NCI-H524 (cell line): Measurements from ENCODE around the gene CIART.
"Not testable (repeated sequence)": the region's sequence is repeated elsewhere in the genome, so short reads cannot be mapped to it uniquely, and the experiment has no call there.

Experiments
- DNase-seq, 2 experiments: peaks; one replicate each; lab custom pipeline; 2025; lab: John Stamatoyannopoulos, UW

CIART gene

DNA sequence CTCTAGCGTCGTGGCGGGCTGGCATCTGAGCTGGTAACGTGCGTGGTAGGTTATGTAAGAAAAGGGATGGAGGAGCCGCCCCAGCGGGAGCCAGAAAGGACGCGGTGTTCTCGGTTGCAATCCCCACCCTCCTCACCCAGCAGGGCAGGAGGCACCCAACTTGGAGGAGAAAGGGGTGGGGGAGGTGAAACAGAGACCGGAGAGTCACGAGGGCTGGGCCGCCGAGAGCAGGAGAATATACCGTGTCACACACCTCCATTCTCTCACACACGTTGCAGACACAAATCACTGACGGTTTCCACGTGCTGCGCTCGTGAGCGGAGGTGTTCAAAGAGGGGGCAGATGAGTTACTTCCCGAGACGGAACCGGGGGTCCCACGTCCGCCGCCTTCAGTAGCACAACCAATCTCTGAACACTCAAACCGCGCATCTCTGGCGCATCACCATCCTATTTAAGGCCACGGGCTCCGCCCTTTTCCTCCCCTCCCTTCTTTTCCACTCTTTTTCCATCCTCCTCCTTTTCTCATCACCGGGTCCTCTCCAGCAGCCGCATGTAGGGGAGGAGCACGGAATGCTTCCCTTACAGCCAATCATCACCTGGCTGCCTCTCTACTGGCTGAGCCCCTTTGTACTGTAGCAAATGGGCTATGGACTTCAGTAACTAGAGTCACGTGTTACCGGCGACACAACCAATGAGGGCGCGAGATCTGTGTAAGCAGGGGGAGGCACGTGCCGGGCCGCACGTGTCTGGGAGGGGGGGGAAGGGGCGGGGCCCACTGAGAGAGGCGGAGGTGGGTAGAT is at the start of gene CIART:
Gene CIART (plus strand): TSS at position 797 of the 800 bp plus-strand sequence. CDS start 714 bp downstream, outside the sequence.
- peak; percentile 55 to 85 for DNase-seq

- DNase-seq = not testable (repeated sequence)
Observed at GRCh38 chr1:150232921-150233320, 49.4 kb upstream of the CIART start.

- no peak for DNase-seq
Observed at GRCh38 chr1:150233359-150234308, 48.7 kb upstream of the CIART start.

- DNase-seq = no peak
Observed at GRCh38 chr1:150234309-150234565, 48.1 kb upstream of the CIART start.

DNA sequence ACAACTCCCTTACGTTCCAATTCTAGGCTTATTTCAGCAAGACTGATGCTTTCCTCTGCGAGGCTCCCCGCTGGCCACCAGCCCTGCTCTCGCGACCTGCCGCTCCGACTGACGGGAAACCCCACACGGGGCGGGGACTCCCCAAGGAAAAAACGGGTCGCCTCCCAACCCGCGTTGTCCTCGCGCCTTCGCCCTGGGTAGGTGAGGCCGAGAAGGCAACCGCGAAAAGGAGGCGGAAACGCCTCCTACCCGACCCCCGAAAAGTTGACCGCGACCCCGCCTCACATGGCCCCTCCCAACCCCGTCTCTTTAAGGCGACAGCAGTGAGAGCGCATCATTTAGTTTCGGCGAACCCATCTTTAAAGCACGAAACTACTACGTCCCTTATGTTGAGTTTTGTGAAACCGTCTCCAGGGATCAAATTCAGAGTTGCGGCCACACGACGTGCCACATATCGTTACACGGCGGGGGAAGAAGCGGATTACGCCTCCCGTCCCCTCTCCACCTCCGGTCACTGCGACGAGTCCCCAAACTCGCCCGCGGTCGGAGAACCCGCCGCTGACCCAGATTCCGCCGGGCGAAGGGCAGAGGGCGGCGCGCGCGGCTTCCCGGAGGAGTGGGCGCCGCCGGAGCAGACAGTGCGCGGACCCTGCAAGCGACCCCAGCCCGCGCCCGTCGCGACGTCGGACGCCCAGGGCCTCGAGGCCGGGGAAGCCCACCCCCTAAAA is 47.6 kb upstream of the CIART start:
- DNase-seq = peak; percentile 10 to 55

DNA sequence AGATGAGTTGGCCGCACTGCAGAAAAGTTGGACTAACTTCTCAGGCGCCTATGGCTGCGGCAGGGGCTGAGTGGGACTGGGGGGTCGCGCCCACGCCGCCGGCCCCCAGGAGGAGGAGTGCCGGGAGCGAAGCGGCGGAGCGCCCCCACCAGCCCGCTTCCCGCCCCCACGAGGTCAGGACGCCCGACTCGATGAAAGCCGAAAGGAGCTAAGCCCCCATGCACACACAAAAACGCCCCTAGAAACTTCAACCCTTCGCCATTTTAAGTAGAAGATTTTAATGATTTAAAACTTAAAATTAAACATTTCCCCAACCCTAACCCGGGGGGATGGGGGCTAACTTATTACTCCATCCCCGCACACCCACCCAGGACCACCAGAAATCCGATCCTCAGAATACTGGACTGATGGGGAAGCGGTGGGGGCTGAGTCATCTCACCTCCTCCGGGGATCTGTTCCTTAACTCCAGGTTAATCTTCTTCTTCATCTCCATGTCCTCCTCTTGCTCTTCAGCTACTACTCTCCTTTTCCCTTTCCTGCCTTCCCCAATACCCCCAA is 47.0 kb upstream of the CIART start:
- DNase-seq = peak in 1 of 2 experiments; percentile 44

DNA sequence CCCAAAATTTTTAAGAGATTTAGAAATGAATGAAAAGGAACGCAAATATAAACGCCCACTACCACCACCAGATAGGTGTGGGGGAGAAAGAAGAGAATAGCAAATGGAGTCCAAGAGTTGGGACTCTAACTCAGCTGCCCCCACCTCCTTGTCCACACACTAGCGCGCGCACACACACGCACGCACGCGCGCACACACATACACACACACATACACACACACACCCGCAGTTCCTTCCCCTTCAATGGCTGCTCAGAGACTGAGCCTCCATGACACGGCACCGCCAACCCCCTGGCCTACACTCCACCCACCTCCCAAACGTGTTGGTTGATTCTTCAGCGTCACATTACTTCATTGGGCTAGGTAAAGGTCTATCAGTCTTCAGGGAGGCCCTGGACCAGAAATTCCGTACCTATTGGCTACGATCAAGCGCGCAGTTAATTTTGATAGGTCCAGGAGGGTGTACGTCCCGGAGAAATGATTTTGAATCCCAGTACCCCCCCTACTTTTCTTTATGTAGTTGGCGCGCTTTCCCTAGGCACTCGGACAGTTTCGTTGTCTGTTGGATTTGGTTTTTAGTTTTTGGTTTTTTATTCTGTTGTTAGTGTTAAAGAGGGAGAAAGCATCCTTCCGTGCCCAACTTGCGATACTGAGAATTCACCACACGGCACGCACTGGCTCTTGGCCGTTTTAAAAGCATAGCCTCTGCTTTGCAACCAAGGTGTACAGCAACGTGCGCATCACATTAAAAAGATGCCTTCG is 46.3 kb upstream of the CIART start, which contains the start of gene ANP32E:
Gene ANP32E (minus strand): TSS at position 261 of the 762 bp plus-strand sequence. CDS start 326 bp downstream, outside the sequence.
- peak; percentile 99 for DNase-seq

DNA sequence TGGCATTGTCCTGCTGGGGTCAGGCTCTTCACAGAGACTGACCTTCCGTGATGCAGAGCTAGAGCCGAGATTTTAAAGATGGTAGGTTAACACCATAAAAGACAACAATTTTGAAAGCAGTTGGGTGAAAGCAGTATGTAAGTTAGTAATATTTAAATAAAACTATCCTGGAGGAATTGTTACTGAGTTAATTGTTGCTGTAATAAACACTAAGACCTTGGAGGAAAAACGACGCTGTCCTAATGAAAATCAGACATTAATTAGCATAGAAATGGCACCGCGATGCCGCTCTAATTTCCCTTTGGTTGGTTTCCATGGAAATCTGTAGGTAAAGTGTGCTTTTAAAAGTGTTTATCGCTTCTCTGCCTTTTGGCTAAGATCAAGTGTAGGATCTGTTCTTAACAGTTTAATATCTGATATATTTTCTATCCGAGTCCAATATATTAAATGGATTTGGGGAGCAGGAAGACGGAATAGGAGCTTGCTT is 45.7 kb upstream of the CIART start:
- DNase-seq = no peak

DNA sequence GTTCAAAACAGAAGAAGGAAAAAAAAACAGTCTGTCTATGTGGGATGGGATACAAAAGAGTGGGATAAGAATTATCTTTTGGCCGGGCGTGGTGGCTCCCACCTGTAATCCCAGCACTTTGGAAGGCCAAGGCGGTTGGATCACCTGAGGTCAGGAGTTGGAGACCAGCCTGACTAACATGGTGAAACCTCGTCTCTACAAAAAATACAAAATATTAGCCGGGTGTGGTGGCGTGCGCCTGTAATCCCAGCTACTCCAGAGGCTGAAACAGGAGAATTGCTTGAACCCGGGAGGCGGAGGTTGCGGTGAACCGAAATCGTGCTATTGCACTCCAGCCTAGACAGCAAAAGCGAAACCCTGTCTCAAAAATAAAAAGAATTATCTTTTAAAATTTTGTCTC is 45.2 kb upstream of the CIART start:
- not testable (repeated sequence) for DNase-seq

DNA sequence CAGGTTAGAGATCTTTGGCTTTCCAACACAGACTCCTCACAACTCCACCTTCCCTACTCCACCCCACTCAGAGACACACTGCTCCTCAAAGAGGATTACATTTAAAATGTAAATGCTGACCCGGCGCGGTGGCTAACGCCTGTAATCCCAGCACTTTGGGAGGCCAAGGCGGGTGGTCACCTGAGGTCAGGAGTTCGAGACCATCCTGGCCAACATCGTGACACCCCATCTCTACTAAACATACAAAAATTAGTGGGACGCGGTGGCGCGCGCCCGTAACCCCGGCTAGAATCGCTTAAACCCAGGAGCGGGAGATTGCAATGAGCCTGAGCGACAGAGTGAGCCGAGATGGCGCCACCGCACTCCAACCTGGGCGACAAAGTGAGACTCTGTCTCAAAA is 44.6 kb upstream of the CIART start:
- no peak for DNase-seq

DNA sequence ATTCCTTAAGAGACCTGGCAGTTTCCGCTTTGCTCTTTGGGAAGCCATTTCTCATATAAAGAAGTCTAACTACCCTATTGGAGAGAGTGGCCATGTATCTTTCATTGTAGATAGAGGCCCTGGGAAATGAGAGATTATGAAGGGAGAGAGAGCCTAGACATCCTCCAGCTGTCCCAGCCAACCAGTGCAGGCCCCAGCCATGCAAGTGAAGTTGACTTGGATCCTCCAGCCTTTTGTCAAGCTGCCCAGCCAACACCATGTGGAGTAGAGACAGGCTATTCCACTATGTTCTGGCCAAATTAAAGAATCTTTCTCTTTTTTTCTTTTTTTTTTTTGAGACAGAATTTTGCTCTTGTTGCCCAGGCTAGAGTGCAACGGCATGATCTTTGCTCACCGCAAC is 39.4 kb upstream of the CIART start:
- DNase-seq = no peak

DNA sequence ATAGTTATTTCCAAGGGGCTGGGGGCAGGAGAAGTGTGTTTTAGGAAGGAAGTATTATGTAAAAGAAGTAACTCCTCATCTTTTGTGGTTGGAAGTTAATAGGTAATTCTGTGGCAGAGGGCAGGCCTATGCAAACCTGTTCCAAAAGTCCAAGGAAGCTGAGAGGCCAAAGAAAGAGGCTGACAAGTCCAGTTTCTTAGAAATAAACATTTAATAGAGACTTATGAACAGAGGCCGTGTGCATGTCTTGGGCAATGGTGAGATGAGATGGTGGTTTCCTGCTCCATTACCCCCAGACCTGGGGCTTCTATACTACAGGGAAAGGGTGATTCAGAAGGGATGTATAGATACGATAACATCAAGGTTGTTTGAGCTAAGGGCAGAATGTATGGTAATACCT is 32.4 kb upstream of the CIART start:
- no peak for DNase-seq

DNA sequence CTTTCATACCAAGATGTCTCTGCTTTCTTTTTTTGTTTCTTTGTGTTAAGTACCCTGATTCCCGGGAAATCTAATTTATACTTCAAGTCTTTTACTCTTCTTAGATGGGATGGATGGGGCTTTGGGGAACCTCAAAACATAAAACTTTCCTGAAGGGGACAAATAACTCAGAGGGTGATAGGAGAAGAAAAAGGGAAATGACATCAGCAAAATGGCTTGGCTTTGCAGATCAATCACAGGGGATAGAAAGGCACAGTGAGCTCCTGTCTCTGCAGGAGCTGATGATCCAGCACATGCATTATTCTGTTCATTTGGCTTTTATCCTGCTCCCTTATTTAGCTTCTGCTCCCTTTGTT is 26.2 kb upstream of the CIART start:
- DNase-seq = no peak

DNA sequence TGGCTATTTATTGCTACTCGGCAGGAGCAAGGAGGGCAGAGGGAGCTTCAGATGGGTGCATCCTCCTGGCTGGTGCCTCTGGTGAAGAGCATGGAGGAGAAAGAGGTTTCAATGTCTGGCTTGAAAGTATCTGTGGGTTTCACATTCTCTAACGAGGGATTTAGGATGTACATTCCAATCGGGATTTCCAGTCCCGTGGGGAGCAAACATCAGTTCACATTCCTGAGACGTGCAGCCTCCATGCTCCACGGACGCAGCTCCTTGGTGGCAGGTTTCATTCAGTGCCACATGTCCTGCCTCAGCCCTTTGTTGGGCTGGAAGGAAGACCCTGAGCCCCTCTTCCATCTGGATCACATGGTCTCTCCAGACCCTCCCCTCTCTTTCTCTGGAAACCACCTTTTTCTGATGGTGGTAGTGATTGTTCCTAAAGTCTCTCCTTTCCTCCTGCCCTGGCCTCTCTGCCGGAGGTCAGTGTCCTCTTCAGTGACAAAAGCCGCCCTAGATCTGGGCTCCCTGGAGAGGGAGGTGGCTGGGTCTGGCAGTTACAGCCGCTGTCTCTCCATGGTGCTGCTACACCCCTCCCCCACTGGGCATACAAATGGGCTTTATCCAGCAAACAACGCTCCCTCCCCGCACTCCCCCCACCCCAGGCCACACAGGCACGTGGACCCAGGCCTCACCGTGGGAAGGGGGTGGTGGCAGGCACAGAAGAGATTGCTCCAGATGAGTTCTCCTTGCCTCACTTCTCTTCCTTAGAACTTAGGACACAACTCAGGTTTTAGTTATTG is 25.6 kb upstream of the CIART start:
- no peak for DNase-seq

DNA sequence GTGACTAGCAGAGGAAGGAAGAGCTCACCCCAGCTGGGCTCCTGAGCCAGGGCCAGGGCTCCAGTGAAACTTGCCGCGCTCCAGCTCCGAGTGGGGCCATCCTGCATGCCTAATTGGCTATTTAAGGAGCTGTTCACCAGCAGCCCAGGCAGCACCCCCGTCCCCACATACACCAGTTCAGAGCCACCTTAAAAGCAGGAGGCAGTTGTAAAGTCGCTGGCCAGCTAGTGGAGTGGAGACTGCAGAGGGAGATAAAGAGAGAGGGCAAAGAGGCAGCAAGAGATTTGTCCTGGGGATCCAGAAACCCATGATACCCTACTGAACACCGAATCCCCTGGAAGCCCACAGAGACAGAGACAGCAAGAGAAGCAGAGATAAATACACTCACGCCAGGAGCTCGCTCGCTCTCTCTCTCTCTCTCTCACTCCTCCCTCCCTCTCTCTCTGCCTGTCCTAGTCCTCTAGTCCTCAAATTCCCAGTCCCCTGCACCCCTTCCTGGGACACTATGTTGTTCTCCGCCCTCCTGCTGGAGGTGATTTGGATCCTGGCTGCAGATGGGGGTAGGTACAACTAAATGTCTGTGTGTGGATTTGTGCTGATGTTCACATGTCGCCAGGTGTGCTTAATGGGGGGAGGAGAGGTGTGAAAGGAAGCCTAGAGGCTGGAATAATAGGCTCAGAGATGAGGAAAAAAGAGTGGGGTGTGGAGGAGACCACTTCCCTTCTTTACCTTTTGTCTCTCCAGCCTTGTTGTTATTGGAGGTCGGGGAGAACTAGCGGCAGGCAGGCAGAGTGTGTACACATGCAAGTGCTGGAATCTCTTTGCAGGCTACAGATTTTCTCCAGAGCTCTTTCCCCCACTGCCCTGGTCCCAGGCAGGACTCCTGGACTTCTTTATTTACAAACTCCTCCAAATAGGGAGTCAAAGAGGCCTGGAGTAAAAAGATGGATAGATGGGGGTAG is 24.4 kb upstream of the CIART start, which contains the start of gene CA14:
Gene CA14 (plus strand): TSS at position 151 of the 962 bp plus-strand sequence. CDS start 355 bp downstream, at position 506.
- DNase-seq = peak in 1 of 2 experiments; percentile 31

DNA sequence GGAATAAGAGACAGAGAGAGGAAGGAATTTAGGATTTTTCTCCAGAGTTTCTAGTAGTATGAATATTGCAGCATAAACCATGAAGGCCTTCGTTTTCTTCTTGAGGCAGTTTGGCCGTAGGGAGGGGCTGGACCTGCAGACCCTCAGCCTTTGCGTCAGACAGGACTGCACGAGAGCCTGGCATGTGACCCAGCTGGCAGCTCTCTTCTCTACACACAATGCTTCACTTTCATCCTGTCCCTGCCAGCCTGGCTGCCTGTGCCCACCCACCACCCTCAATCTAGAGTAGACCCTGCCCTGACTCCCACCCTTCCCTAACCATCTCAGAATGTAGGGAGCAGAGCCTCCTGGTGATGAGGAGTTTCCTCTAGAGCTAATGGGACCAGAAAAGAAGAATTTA is 23.1 kb upstream of the CIART start:
- no peak for DNase-seq

GRCh38 chr1:150259758-150260669 is 22.3 kb upstream of the CIART start:
- peak in 1 of 2 experiments; percentile 23 for DNase-seq

- no peak for DNase-seq
Observed at GRCh38 chr1:150261367-150261766, 21.0 kb upstream of the CIART start.
